Stimulated activated CD8-positive, alpha-beta memory T cell treated with anti-CD3 and anti-CD28 coated beads, Interleukin-12 subunit alpha, Interleukin-12 subunit beta, amount 100 ng/mL, for 4 hours (primary cell): Measurements from ENCODE around the gene H2AZ2.
A peak's percentile ranks its signal among the peaks of the same experiment; 100 is the strongest.
"Not testable (repeated sequence)": the region's sequence is repeated elsewhere in the genome, so short reads cannot be mapped to it uniquely, and the experiment has no call there.

Source experiments
- DNase-seq: peaks from one replicate; pipeline ENCODE4 v3.0.0-alpha.2; 2020; ENCODE audit warnings: low read depth

Gene H2AZ2

DNA sequence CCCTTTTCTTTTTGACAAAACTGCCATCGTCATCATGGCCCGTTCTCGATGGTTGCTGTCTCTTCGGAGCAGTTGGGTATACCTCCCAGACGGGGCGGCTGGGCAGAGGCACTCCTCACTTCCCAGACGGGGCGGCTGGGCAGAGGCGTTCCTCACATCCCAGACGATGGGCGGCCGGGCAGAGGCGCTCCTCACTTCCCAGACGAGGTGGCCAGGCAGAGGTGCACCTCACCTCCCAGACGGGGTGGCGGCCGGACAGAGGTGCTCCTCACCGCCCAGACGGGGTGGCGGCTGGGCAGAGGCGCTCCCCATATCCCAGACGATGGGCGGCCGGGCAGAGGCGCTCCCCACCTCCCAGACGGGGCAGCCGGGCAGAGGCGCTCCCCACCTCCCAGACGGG is 22.9 kb upstream of the H2AZ2 start:
- DNase-seq, result not testable (repeated sequence)

DNA sequence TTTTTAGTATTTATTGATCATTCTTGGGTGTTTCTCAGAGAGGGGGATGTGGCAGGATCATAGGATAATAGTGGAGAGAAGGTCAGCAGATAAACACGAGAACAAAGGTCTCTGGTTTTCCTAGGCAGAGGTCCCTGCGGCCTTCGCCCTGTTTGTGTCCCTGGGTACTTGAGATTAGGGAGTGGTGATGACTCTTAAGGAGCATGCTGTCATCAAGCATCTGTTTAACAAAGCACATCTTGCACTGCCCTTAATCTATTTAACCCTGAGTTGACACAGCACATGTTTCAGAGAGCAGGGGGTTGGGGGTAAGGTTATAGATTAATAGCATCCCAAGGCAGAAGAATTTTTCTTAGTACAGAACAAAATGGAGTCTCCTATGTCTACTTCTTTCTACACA is 22.4 kb upstream of the H2AZ2 start:
- not testable (repeated sequence) for DNase-seq

DNA sequence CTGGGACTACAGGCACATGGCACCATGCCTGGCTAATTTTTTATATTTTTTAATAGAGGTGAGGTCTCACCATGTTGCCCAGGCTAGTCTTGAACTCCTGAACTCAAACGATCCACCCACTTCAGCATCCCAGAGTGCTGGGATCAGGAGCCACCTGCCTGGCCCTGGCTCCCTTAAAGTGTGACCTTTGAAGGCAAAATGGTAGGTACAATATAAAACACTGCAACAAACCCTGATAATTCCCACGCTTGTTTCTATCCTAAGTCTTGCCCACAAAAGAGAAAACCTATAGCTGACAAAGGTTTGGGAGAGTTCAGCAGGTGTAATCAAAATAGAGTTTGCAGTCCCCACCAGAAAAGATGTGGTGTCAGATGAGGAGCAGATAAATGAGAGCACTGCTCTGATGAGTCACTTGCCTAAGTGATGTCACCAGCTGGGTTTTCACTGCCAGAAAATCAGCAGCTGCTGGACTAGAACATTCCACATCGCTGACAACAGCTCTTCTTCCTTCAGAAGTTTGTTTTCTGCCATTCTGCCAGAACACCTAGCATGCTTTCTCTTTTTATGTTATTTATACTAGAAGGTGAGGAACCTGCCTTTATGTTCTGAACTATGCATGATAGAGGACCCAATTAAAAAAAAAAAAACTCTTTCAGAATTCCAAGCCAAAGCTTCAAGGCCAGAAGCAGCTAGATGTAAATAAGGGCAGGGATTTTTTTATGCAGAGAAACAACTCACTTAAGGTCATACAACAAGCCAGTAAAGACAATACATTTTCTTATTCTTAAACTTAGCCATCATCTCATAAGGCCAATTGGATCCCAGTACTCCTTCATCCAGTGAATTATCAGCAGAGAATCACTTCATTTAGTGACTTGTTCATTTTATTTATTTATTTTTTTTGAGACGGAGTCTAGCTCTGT is 19.4 kb upstream of the H2AZ2 start:
- DNase-seq, result no peak

DNA sequence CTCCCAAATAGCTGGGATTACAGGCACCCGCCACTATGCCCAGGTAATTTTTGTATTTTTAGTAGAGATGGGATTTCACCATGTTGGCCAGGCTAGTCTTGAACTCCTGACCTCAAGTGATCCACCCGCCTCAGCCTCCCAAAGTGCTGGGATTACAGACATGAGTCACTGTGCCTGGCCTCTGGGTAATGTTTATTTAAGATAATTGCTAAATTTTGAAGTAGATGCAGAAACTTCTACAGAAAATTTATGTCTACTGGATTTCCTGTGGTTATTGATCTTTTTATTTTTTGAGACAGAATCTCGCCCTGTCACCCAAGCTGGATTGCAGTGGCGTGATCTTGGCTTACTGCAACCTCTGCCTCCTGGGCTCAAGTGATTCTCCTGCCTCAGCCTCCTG is 14.1 kb upstream of the H2AZ2 start:
- DNase-seq, result not testable (repeated sequence)

DNA sequence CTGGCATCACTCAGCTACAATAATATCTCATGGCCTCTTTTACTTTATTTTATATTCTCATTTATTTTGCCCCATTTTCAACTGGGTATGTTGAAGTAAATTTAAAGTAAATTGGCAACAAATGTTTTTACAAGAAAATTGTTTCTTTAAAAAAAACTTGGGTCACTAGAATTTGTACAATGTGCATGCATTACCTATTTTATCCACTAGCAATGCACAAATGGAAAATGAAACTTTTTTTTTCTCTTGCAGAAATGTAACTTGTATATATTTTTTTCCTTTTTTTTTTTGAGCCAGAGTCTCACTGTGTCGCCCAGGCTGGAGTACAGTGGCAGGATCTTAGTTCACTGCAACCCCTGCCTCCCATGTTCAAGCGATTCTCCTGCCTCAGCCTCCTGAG is 10.3 kb upstream of the H2AZ2 start:
- no peak for DNase-seq

DNA sequence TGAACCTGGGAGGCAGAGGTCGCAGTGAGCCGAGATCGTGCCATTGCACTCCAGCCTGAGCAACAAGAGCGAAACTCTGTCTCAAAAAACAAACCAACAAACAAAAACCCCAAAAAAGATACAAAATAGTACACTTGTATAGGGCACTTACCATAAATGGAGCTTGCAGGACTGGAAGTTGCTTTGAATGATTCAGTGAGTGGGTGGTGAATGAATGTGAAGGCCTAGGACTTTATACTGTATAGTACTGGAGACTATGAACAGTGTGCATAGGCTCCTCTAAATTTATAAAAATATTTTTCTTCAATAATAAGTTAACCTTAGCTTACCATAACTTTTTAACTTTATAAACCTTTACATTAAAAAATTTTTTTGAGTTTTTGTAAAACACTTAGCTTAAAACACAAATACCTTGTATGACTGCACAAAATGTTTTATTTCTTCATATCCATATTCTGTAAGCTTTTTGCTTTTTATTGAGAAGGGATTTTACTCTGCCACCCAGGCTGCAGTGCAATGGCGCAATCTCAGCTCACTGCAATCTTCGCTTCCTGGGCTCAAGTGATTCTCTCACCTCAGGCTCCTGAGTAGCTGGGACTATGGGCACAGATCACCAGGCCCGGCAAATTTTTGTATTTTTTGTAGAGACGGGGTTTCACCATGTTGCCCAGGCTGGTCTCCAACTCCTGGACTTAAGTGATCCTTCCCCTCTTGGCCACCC is 6.9 kb upstream of the H2AZ2 start:
- no peak for DNase-seq

DNA sequence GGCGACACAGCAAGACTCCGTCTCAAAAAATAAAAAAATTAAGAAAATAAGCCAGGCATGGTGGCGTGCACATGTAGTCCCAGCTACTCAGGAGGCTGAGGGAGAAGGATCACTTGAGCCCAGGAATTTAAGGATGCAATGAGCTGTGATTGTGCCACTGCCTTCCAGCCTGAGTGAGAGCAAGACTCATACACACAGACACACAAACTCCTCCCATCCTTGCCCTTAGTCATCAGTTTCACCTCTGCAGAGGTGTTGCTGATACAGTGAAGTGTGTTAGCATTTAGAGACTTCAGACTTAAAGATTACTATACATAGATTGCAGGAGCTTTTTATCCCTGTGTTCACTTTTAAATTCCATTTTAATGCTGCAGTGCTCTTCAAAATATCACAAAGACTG is 5.5 kb upstream of the H2AZ2 start:
- no peak for DNase-seq

DNA sequence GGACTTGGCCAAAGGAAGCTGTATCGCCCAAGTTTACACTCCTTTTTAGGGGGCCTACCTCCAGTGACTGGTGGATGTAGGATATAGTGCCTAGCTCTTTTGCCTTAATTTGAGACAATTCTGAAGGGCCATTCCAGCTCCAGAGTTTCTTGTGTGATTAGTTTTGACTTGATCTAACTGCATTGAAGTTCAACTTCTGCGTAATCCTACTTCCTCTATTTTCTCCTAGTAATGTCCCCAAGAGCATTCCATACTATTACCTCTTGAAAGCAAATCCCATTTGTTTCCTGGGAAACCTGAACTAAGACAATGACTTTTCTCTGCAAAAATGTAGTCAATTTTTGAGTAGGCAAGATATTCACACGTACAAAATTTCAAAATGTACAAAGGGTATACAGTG is 4.7 kb upstream of the H2AZ2 start:
- DNase-seq, result no peak

DNA sequence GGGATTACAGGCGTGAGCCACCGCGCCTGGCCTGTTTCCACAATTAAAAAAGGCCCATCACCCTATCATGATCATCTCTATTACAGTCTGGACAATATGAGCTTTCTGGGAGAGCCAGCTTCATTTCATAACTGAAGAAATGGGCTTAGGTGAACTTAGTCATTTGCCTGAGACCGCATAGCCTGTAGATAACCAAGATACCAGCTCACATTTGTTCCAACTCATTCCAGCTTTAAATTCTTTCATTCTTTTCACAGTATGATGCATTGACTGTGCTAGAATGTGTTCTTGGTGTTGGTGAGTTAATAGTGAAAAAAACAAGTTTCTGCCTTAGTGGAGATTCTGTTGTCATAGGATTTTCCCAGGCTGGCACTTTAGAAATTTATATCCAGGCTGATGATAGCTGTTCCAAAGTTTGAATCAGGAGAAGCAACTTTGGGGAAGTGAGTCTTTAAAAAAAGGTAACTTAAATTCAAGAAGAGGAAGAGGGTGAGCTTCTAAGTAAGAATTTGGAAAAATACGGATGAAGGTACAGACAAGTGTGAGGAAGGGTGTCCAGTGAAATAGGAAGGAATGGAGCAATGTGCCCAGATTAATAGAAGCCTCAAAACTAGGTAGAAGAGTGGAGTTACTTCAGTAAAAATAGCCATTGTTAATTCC is 2.1 kb upstream of the H2AZ2 start:
- no peak for DNase-seq

DNA sequence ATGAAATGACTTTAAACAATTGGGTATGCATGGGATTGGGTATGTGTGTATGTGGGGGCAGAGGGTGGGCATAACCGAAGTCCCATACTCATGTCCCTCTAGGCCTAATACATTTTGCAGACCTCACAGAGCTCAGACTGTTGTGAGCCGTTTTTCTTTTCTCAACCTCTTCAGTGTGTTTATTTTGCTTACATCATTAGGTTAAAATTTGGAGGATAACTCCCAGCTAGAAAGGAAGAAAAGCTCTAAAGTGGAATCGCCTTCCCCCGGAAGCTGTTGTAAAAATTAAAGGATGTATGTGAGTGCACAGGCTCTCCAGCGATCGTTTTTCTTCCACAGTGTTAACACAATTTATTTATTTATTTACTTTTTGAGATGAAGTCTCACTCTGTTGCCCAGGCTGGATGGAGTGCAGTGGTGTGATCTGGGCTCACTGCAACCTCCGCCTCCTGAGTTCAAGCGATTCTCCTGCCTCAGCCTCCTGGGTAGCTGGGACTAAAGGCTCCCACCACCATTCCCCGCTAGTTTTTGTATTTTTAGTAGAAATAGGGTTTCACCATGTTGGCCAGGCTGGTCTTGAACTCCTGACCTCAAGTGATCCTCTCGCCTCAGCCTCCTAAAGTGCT is 1.5 kb upstream of the H2AZ2 start:
- DNase-seq, result no peak

DNA sequence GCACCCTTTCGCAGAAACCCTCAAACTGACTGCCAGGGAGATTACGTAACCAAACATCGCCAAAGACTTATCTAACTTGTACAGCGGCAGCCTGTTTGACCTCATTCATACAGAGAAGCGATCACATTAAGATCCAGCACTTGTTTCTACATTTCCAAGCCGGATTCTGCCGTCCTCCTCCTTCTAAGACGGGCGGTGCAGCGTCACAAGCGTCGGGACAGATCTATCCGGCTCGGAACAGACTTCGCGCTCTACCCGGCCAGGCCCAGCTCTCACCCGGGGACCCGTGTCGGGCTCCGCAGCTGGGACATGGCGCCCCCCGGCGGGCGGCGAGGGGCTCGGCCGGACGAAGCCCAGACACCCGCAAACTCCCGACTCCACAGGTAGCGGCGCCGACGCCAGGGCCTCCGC is 373 bp downstream of the H2AZ2 start:
- peak; percentile 77 for DNase-seq

- no peak for DNase-seq
These were observed 925 bp downstream of the H2AZ2 start for GRCh38 chr7:44846816-44847508.

- not testable (repeated sequence) for DNase-seq
These were observed 1.5 kb downstream of the H2AZ2 start for GRCh38 chr7:44846390-44846789.

GRCh38 chr7:44845451-44845850 is 2.4 kb downstream of the H2AZ2 start:
- DNase-seq, result no peak

DNA sequence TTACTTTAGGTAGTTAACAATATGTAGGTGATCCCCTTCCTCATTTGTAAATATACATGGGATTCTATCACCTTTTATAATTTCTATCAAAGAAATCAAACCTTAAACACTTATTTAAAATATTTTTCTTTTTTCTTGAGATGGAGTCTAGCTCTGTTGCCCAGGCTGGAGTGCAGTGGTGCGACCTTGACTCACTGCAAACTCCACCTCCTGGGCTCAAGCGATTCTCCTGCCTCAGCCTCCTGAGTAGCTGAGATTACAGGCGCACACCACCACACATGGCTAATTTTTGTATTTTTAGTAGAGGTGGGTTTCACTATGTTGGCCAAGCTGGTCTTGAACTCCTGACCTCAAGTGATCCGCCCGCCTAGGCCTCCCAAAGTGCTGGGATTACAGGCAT is 4.4 kb downstream of the H2AZ2 start:
- not testable (repeated sequence) for DNase-seq

DNA sequence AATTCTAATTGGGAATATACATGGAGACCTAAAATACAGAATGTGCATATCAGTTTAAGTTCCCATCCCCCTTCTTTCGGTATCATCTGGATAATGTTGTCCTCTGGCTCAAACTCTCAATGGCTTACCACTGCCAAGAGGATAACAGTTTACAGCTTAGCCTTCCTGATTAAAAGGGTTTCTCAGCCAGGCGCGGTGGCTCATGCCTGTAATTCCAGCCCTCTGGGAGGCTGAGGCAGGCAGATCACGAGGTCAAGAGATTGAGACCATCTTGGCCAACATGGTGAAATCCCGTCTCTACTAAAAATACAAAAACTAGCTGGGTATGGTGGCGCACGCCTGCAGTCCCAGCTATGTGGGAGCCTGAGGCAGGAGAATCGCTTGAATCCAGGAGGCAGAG is 5.2 kb downstream of the H2AZ2 start:
- DNase-seq, result not testable (repeated sequence)

DNA sequence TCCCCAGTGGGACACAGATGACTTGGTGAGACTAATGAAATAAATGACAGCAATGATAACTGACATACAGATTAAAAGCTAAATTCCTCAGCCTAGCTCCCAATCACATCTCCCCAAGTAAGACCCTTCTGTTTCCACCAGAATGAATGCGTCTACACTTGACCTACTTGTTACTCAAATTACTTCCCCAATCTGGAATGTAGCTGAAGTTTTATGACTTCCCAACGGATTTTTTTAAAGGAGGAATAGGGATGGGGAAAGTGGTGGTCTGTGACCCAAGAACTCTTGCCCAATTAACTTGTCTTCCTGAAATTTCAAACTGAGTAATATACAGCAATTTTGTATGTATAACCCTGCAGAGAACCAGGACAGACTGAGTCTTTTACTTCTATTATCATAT is 9.1 kb downstream of the H2AZ2 start:
- DNase-seq, result no peak

DNA sequence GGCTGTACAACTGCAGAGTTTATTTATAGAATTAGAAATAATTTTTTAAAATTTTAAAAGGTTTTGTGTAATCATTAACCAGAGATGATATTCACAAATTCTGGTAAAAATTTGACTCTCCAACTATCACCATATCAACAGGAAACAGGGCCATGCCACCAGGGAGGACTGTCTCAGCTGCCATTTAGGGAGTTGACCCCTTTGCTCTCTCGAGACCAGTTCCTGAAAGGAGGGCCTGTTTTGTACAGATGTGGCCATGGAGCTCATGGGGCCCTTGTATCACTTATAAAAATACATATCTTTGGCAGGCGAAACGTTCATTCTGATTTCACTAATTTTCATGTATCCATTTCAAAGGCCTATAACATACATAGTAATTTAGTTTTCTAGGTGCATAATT is 20.3 kb downstream of the H2AZ2 start:
- no peak for DNase-seq

DNA sequence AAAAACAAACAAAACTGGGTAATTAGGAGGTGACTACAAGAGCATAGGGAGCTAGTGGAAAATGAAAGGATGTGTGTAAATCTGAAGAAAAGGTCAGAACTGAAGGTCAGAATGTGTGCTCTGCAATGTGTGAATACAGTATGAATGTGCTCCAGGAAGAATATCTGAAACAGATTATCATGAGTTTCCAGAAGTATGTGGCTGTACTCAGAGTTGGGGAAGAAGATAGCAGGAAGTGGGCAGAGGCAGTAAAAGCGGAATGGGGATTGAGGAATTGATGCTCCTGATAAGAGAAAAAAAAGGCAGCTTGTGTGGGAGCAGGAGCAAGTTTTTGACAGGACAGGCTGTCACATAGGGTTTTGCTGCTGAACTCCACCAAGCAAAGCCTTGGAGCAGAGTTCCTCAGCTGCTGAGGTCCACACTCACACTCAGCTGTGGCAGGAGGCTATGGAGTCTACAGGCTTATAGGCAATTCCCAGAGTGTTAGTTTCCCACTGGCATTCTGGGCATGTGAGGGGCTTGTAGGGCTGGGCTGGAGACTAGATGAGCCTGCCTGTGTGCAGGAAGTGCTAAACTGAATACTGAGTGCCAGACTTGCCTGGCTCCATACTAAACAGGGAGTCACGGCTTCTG is 22.9 kb downstream of the H2AZ2 start:
- no peak for DNase-seq

DNA sequence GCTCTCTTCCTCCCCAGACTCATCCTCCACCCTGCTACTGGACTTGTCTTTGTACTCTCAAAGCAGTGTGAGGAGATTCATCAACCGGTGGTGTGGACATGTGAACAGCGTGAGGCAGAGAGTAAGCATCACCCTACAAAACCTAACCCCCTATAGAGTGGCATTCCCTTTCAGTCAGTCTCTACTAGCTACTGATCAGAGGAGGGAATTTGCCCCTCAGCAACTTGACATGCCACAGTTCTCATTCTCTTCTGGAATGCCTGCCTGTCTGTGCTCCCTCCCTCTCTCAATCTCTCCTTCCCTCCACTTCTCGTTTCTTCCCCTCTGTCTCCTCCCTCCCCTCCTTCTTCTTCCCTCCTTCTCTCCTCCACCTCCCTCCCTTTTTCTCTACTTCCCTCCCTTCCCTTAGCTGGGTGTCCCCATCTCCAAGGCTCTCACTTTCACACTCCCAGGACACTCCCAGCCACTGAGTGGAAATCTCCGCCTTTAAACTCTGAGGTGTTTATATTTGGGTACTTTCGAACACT is 24.6 kb downstream of the H2AZ2 start:
- DNase-seq, result no peak

GRCh38 chr7:44819292-44819691 is 28.6 kb downstream of the H2AZ2 start:
- DNase-seq, result no peak
